Glutamatergic neuron (in vitro differentiated cells): ENCODE data around the gene C19orf44. TPM values are rescaled to one million over a fixed set of nuclear protein-coding genes. Genes with fewer than 3 reads are reported as not detected.
A peak's percentile ranks its signal among the peaks of the same experiment; 100 is the strongest.
"Not testable (repeated sequence)": the region's sequence is repeated elsewhere in the genome, so short reads cannot be mapped to it uniquely, and the experiment has no call there.

Source experiments
- DNase-seq: peaks from one replicate; pipeline ENCODE4 v3.0.0; 2022
- H3K27ac Mint-ChIP-seq: one replicate; pipeline ENCODE4 v1.8.0; 2020; ENCODE audit warnings: mild to moderate bottlenecking, mixed read lengths, inconsistent platforms; ENCODE audit not compliant: unreplicated experiment
- H3K27me3 Mint-ChIP-seq: one replicate; pipeline ENCODE4 v1.8.0; 2020; ENCODE audit warnings: mild to moderate bottlenecking, moderate library complexity, mixed read lengths, inconsistent platforms; ENCODE audit not compliant: unreplicated experiment
- H3K36me3 Mint-ChIP-seq: one replicate; pipeline ENCODE4 v1.8.0; 2020; ENCODE audit warnings: mild to moderate bottlenecking, mixed read lengths, inconsistent platforms; ENCODE audit not compliant: unreplicated experiment
- H3K4me1 Mint-ChIP-seq: one replicate; pipeline ENCODE4 v1.8.0; 2020; ENCODE audit warnings: mild to moderate bottlenecking, low read depth, mixed read lengths, inconsistent platforms; ENCODE audit not compliant: unreplicated experiment
- H3K4me3 Mint-ChIP-seq: one replicate; pipeline ENCODE4 v1.8.0; 2020; ENCODE audit warnings: mild to moderate bottlenecking, mixed read lengths, inconsistent platforms; ENCODE audit not compliant: unreplicated experiment
- H3K9me3 Mint-ChIP-seq: one replicate; pipeline ENCODE4 v1.8.0; 2020; ENCODE audit warnings: mild to moderate bottlenecking, moderate library complexity, mixed read lengths, inconsistent platforms; ENCODE audit not compliant: unreplicated experiment
- CTCF ChIP-seq: fragments of 200-600 bp; sonication (generic); IDR thresholded peaks from one replicate; pipeline ENCODE4 v1.5.0; 2021; ENCODE audit not compliant: partially characterized antibody, unreplicated experiment
- total RNA-seq: library from RNA; stranded (reverse); fragmentation: NEBNext Ultra II Directional; extraction: Animal tissue kit (Norgen Biotek cat#: 25700); gene quantifications from one replicate; pipeline ENCODE4 v1.2.1, GENCODE V29; 2021; ENCODE audit not compliant: unreplicated experiment

Gene C19orf44
- total RNA-seq, 1 donor from 2014 or later, result 5.0 TPM

- no peak for TF ChIP-seq CTCF
- H3K9me3 Mint-ChIP-seq, result no peaks in the 10 kb centered on the region
- no peaks in the 10 kb centered on the region for H3K36me3 Mint-ChIP-seq
- H3K27ac Mint-ChIP-seq, result peak overlapping the region; percentile 69
- peaks cover 10% of the 10 kb centered on the region for H3K4me1 Mint-ChIP-seq
- H3K27me3 Mint-ChIP-seq, result peaks cover 4% of the 10 kb centered on the region
- DNase-seq, result no peak
- H3K4me3 Mint-ChIP-seq, result peak overlapping the region; percentile 87
Observed at GRCh38 chr19:16542910-16543472, 46.8 kb downstream of the C19orf44 start.

GRCh38 chr19:16543734-16544133 lies 47.5 kb downstream of the C19orf44 start:
- H3K4me1 Mint-ChIP-seq, result peaks cover 10% of the 10 kb centered on the region
- peak overlapping the region; percentile 87 for H3K4me3 Mint-ChIP-seq
- H3K36me3 Mint-ChIP-seq, H3K27ac Mint-ChIP-seq, H3K27me3 Mint-ChIP-seq, H3K9me3 Mint-ChIP-seq, DNase-seq: not testable (repeated sequence)

GRCh38 chr19:16544473-16545231 lies 48.5 kb downstream of the C19orf44 start:
- Mint-ChIP-seq H3K4me1 (peaks cover 10% of the 10 kb centered on the region), H3K27ac (peak overlapping the region; percentile 68), H3K36me3 (no peaks in the 10 kb centered on the region), H3K9me3 (no peaks in the 10 kb centered on the region), H3K27me3 (peaks cover 2% of the 10 kb centered on the region), H3K4me3 (peak overlapping the region; percentile 30)
- no peak for TF ChIP-seq CTCF
- DNase-seq, result no peak

GRCh38 chr19:16548956-16549355 lies 52.8 kb downstream of the C19orf44 start:
- Mint-ChIP-seq H3K4me1 (peaks cover 2% of the 10 kb centered on the region), H3K27me3 (peaks cover 3% of the 10 kb centered on the region), H3K36me3 (no peaks in the 10 kb centered on the region), H3K4me3 (no peak overlapping the region), H3K27ac (no peak overlapping the region), H3K9me3 (no peaks in the 10 kb centered on the region)
- no peak for DNase-seq
- no peak for TF ChIP-seq CTCF

GRCh38 chr19:16551902-16552301 lies 55.7 kb downstream of the C19orf44 start:
- H3K4me3 Mint-ChIP-seq, DNase-seq, H3K36me3 Mint-ChIP-seq, H3K27me3 Mint-ChIP-seq, H3K9me3 Mint-ChIP-seq, H3K4me1 Mint-ChIP-seq, H3K27ac Mint-ChIP-seq: not testable (repeated sequence)

- DNase-seq, result no peak
- Mint-ChIP-seq H3K4me1 (no peaks in the 10 kb centered on the region), H3K9me3 (no peaks in the 10 kb centered on the region), H3K4me3 (no peak overlapping the region), H3K36me3 (no peaks in the 10 kb centered on the region), H3K27ac (no peak overlapping the region), H3K27me3 (peaks cover 2% of the 10 kb centered on the region)
- no peak for TF ChIP-seq CTCF
Observed at GRCh38 chr19:16554776-16555175, 58.6 kb downstream of the C19orf44 start.
